Activated T-cell treated with anti-CD3 and anti-CD28 coated beads, Interleukin-2, amount 50 U/mL, for 48 hours (primary cell): Measurements from ENCODE around the gene ETV5.

Experiments
- DNase-seq, 2 experiments: peaks; one replicate each; pipeline ENCODE4 v3.0.0-alpha.2; 2020

The ETV5 gene

DNA sequence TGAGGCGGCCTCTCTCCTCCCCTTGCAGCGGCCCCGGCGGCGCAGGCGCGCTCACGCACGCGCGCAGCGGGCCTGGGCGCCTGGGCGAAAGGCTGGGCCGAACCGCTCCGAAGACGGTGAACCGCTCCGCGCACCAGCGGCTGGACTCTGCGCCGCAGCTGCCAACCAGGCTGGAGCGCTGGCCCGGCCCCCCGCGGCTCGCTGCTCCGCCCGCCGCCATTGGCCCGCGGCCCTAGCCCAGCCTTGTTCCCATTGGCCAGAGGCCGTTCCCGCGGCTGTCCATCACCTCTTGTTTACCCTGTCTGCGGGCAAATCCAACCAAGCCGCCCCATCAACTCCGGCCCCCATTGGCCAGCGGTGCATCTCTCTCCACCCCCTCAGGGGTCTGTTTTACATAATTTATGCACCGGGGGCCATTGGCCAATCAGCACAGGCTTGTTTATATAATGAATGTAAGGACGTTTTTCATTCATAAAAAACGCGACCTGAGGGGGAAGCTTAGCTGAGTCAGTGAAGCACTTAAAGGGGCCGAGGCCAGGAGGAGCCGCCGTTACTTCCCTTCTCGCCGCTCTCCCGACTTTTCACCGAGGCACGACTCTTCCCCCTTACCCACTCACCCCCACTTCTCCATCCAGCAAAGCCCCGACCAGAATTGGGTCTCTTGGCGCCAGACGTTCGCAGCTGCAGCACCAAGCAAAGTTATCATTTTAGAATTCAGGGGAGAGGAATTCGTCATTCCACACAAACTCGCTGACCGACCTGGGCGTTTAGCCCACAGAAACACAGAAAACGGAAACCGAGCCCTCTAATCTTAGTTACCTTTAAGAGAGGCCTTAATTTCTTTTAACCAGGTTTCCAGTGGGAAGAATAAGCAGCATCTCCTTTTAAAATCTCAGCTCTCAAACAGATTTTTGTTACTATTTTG lies at the start of gene ETV5:
Gene ETV5 (minus strand): TSS at position 149 of the 925 bp plus-strand sequence. CDS start 3,221 bp downstream, outside the sequence.
- DNase-seq = peak; percentile 92 to 94

DNA sequence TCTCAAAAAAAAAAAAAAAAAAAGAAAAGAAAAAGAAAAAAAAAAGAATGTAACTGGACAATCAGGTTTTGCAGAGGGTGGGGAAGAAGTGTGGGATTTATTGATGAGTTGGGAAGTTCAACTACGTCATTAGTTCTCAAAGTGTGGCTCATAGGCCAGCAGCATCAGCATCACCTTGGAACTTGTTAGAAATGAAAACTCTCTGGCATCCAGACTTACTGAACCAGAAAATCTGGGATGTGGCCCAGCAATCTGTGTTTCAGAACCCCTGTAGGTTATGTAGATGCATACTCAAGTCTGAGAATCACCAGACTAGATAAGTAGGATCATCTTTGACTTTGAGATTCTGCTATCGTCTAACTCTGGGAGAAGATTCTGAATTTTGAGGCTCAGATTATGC lies 45.8 kb upstream of the ETV5 start:
- DNase-seq = no peak

DNA sequence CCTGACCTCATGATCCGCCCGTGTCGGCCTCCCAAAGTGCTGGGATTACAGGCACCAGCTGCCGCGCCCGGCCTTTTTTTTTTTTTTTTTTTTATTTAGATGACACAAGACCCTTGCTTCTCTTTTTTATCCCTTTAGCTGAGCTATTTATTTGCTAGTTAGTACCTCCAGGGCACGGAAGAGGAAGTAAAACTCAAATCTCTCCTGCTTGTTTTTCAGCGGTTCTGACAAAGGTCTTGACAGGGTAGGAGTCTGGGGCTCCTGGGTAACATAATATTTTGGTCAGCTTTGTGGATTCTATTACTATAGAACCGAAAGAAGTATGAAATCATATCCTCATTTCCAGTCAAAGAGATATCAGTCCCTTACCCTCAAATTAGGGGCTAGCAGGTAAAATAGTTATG lies 44.0 kb upstream of the ETV5 start:
- DNase-seq = no peak

DNA sequence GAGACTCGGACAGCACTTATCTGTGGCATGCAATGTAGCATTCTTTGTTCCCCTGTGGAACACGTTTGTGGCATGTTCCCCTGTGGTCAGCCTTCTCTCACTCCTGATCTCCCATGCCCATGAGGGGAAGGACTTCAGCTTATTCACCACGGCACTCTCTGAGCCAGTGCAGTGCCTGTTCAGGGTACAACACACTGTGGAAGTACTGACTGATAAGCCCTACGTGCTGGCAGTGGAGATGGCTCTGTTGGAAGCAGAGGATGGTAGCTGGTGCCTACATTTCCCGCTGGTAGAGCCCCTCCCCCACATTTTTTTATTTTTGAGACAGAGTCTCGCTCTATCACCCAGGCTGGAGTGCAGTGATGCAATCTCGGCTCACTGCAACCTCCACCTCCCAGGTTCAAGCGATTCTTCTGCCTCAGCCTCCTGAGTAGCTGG lies 43.5 kb upstream of the ETV5 start:
- DNase-seq = no peak

DNA sequence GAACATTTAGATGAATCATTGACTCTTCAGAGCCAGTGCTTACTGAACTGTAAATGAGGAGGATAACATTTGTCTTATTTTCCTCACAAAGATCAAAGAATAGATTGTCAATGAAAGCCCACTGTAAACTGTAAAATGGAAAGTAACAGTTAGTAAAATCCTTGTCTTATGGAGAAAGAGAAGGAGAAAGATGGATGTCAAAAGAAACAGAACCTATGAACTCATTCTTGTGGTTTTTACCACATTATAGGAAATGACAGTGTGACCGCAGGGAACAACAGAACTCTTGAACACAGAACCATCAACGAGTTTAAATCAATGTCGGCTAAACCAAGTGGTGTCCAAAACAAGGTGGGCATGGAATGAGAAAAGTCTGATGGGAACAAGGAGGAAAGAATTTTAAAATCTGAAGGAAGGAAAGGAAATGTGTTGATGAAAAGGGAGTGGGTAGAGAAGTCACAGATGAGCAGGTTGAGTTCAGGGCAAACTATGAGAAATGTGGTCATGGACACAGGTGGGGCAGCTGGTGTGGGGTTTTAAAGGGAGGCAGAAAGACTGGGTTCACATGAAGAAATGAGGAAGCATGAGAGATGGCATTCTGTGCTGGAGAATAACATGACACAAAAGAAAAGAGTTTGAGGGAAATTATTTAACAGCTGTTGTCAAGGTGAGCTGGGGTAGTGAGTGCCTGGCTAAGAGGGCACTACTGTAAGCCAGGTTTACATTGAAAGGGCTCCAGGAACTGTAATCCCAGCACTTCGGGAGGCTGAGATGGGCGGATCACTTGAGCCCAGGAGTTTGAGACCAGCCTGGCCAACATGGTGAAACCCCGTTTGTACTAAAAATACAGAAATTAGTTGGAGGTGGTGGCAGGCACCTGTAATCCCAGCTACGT lies 42.4 kb upstream of the ETV5 start:
- DNase-seq = no peak

DNA sequence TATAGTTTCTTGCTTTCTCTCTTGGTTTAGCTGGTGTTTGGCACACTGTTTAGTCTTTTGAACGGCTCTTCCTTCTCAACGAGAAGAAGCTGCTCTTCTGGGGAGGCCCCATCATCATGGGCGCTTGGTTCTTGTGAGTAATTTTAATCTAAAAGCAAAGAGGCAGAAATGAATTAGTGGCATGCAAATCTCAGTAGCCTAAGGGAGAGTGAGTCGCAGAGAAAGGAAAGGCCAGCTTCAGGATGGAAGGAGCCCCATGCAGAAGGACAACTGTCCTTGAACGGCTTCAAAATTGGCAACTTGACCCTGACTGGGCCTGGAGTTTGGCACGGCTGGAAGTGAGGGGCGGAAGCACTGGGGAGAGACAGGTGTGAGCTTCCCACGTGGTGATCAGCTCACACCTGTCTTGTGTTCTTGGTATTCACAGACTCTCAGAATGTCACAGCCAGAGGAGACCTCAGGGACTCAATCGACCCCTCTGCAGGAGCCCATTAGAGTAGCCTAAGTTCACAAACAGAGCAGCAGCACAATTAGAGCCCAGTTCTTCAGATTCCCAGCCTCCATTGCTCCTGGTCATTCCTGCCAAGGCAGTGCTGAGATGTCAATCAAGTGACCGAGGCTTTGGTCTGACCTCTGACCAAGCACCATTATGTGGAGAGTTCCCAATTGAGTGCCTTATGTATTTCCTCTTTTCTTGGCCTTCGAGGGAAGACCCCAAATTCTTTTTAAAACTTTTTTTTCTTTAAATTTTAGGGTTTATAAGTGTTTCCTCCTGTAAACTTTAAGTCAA lies 41.3 kb upstream of the ETV5 start:
- no peak for DNase-seq

DNA sequence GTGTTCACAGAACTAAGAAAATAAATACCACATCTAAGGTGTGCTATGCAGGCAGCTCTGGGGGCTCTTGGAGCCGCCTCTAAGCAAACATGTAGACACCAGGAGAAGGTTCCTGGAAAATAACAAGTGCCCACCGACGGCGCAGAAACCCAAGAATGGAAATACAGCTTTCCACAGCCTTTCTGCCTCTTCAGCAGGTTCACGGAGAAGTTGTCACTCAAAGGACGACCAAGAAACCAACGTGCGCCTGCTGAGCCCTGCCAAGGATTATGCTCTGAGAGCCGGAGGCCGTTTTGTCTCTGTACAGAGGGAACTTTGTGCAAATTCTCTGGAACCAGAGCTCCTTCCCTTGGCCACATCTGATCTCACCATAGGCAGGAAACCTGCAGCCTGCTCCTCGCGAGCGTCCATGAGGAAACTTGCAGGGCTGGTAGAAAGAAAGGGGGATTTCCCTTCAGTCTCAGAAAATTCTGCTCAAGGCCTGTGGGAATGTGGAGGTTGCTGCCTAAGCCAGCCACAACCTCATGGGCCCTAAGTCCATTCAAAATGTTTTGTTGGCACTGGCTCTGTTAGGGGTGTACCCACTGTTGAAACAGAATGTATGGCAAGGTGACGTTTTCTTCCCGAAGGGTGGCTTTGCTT lies 40.6 kb upstream of the ETV5 start:
- no peak for DNase-seq

DNA sequence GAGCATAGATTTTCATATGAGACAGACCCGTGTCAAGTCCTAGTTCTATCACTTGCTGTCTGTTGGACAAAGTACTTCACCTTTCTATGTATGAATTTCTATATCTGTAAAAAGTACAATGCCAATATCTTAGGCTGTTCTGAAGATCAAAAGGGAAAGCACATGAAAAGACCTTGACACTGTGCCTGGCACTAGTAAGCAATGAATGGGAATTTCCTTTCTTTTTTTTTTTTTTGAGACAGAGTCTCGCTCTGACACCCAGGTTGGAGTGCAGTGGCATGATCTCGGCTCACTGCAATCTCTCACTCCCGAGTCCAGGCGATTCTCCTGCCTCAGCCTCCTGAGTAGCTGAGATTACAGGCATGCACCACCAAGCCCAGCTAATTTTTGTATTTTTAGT lies 35.4 kb upstream of the ETV5 start:
- no peak for DNase-seq

DNA sequence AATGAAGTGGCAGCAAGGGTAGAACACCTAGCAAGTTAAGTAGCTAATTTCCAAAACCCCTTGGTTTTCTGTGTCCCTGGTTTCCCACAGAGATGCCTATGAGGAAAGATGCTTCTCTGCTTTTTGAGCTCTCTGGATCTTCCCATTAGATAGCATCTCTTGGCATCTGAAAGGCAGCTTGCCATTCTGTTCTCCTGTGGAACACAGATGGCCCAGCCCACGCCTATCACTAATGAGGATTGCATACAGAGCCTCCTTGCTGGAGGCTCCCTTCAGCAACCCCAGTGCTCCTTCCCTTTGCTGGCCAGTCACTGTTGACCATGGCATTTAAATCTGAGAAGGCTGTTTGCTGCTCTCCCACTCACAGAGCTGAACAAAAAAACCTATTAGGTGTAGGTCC lies 34.4 kb upstream of the ETV5 start:
- DNase-seq = no peak

DNA sequence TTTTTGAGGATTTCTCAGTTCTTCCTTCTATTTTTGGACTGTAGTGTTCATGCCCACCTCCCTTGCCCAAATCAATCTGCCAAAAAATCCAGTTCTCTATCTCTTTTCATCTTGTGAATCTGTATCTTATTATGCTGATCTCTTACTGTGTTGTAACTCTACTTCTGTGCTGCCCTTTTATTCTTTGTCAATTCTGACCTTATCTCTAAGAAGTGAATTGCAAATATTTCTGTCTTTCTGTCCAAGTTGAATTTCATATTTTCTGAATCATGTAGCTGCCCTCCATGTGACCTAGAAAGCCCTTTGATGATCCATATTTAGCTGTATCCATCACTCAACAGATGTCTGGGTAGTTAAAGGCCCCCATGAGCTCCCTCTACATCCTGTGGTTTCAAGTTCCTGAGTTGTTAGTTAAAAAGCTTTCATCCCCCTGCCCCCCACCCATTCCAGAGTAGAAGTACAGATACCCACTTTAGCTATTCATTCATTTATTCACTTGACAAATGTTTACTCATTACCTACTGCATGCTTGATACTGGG lies 33.6 kb upstream of the ETV5 start:
- no peak for DNase-seq

DNA sequence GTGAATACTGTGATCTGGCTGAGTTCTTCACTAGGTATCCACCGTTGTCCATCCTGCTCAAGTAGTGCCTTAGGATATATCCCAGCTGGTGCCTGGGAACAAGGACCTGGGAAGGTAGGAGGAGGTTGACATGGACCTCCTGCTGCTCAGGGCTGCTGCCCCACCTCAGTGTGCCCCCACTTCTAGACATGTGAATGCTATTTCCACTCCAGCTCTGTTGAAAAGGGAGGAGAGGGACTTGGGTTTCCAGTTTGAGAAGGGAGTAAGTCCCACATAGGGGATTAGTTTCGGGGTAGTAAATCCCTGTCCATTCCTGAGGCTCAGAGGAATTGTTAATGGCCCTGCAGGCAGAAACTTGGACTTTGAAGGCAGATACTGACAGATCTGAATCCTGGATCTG lies 32.9 kb upstream of the ETV5 start:
- no peak for DNase-seq

DNA sequence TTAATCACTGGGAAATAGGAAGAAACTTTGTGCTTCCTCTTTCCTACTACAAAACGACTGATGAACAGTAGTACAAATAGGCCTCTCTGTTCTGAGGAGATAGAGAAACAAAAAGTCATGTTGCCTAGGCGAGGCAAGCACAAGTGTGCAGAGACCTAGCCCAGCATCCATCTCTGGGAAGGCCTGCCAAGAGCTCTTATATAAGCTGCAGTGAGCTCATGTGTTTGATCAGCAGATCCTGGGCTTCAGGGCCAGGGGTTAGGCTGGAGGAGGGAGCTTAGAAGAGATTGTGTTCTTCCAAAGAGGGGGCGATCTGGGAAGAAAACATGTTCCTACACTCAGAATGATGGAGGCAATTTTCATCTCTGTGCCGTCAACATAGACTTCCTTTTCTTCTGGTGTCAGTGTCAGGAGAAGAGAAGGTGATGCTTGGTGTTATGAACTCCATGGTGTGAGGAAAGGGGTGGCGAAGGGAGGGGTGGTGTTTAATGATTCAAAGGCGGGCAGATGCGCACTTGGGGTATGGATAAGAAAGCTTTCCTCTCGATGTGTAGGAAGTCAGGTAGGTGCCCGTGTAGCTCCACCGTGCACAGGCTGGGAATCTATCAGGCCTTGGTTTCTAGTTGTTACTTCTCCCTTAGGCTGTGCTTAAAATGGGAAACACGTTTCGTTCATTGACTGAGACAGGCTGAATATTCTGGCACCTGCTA lies 29.5 kb upstream of the ETV5 start:
- DNase-seq = no peak

DNA sequence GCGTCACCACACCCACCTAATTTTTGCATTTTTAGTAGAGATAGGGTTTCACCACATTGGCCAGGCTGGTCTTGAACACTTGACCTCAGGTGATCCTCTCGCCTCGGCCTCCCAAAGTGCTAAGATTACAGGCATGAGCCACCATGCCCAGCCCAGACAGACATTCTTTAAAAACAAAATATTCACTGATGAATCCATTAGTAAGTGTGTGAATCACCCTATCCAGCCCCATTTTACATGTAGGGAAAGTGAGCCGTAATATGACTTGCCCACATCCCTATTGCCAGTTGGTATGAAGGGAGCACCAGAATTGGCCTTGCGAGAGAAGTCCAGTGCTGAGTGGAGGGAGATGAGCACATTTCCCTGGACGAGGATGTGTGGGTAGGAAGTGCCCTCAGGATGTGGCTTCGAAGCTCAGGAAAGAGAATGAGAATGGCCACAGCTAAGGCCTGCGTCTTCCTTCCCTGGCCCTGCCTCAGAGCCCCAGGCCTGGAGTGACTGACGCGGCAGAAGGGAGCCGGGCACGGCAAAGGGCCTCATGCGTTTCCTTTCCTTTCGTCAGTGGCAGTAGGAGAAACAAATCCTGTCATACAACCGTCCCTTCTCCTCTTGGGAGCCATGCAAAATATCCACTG lies 28.3 kb upstream of the ETV5 start:
- no peak for DNase-seq

DNA sequence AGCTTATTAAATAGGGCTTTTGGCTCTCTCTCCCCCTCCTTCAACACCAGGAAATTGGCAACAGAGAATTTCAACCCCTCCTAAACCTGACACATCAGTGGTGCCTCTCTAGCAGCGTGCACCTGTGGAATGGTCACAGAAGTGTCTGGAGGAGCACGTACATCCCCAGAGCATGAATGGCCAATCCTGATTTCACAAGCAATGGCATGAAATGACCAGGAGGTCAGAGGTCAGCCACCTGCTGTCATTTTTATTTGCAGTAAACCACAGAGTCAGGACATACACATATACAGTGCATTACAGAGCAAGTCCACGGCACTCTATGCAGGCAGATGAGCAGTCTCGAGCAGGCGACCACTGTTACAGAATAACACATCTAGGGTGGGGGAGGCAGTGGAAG lies 25.1 kb upstream of the ETV5 start:
- DNase-seq = no peak

DNA sequence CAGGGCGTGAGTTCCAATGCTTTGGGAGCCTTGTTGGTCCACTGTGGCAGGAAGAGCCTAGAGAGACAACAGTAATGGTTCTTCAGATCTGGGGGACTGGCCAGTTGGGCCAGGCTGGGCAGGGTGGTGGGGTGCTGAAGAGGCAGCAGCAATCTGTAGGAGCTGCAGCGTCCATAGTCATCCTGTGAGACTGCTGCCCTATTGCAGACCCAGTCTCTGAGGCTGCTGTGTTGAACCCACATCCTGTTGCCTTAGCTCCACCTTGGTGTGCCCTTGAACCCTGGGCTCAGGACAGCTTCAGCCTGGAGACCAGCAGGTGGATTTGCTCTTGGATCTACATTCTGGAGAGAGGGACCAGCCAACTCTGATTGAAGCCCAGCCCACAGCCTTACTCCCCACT lies 23.6 kb upstream of the ETV5 start:
- no peak for DNase-seq

DNA sequence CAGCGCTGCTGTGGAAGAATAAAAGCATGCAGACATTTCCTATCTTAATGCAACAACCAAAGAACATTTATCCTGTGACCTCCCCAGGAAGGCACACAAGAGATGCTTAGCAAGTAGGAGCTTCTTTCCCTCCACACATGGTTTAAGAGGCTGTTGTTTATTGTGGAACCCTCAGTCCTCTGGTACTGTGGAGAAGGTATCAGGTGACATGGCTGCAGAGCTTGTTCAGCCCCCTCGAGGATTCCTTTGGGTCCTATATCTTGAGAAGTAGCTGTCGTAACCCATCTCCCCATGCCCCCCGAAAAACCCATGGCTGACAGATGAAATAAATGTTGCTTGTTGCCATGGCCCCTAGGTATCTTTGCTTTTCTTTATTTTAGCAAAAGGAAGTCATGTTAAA lies 20.3 kb upstream of the ETV5 start:
- DNase-seq = no peak

DNA sequence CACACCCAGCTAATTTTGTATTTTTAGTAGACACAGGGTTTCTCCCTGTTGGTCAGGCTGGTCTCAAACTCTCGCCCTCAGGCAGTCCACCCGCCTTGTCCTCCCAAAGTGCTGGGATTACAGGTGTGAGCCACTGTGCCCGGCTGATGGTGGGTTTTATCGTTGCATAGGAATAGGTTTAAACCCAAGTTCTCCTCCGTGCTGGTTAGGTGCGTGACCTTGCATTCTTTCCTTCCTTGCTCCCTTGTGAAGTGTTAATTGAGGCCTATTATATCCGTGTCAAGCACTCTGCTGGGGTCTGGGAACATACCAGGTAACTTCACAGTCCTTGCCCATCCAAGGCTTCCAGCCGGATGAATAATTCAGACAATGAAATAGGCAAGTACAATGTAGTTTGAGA lies 19.3 kb upstream of the ETV5 start:
- DNase-seq = no peak

DNA sequence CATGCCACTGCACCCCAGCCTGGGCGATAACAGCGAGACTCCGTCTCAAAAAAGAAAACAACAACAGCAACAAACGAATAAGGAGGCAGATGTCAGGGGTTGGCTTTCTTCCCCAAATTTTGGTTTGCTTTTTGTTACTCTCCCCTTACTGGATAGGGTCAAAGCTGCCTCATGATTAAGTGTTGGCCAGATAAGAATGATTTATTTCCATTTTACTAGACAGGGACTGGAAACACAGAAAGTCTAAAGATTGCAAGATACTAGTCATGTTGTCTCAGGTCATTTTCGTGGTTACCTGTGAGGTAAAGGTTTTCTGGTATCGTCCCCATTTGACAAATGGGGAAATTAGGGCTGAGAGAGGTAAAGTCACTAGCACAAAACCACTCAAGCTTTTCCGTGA lies 18.6 kb upstream of the ETV5 start:
- DNase-seq = no peak

DNA sequence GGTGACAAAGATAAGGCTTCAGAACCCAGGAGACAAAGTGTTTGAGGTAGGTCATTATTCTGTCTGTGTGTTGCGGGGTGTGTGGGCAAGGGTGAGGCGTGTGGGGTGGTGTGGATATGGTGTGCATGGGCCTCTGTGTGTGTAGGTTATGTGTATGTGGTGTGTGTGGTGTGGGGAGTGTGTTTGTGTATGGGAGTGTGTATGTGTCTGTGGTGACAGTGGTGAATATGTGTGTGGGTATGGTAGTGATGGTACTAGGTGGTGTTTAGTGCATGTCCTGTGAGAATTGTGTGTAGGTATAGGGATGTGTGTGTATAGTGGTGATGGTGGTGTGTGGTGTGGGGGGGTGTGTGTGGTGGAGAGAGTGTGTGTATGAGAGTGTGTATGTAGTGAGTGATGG lies 16.2 kb upstream of the ETV5 start:
- no peak for DNase-seq

DNA sequence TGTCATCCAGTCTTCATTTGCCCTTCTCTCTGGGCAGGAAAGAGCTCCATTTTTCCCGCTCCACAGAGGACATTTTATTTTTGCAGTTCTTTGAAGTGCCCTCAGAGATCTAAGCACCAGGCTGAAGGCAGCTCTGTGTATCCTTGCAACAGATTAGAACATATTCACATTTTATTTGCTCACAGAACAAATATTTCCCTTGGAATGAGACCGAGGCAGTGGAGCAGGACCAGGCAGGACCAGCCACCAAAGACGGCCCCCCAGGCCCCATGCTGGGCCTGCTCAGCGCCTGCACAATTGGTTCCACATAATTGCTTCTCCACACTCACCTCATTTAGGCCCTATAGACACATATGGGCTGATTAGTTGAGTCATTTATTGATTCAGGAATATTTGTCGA lies 15.7 kb upstream of the ETV5 start:
- no peak for DNase-seq

DNA sequence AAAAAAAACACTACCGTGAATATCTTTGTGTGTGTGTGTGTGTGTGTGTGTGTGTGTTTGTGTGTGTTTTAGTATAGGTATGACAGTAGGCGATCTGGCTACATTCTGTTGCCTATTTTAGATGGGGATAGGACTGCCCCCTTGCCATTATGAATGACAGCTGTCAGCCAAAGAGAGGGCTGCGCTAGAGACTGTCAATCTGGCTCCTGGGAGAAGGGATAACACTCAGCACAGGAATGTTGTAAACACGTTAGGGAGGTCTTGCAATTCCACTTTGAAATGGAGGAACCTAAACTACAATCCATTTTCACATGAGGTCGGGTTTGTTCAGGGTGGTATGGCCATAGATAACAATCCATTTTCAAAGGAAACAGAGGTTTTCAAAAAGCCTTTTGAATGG lies 14.1 kb upstream of the ETV5 start:
- no peak for DNase-seq
